DMS53 treated with DMSO at 0.1 percent for 48 hours (cell line): ENCODE data around the gene FOXP1.

Experiments used
- DNase-seq: peaks from one replicate; lab custom pipeline; 2025; ENCODE audit not compliant: unreplicated experiment; lab: John Stamatoyannopoulos, UW

The FOXP1 gene

DNA sequence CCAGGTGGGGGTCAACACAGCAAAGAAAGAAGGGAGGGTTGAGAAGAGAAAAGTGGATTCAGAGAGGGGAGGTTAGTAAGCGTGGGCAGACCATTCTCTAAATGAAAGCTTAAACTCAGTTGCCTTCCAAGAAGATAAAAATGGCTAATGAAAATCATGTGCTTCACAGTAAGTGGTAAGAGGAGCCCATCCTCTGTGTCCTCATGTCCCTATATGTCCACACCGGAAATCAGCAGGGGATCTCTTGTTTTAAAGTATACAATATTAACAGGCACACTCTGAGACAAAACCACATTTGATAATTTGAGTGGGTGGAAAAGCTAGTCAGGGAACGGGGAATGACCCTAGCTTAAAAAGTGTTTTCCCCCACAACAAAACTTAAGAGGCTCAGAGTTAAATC lies 4.4 kb upstream of the FOXP1 start:
- no peak for DNase-seq

DNA sequence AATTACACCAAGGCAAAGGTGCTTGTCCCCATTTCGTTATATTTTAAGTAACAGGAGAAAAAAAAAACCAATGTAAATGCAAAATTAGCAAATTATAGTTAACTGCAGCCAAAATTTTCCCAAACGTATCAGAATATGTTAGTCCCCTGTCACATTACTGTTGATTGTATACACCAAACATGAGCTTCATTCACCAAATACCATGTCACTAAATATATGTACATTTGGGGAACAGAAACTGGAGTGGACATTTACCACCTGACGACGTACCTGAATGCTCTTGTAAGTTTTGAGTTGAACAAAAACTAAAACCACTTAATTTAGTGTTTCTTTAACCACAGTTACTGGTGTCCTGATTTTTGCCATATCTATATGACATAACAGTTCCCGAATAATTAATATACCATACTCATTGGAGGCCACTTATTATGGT lies 3.3 kb upstream of the FOXP1 start:
- DNase-seq, result no peak

DNA sequence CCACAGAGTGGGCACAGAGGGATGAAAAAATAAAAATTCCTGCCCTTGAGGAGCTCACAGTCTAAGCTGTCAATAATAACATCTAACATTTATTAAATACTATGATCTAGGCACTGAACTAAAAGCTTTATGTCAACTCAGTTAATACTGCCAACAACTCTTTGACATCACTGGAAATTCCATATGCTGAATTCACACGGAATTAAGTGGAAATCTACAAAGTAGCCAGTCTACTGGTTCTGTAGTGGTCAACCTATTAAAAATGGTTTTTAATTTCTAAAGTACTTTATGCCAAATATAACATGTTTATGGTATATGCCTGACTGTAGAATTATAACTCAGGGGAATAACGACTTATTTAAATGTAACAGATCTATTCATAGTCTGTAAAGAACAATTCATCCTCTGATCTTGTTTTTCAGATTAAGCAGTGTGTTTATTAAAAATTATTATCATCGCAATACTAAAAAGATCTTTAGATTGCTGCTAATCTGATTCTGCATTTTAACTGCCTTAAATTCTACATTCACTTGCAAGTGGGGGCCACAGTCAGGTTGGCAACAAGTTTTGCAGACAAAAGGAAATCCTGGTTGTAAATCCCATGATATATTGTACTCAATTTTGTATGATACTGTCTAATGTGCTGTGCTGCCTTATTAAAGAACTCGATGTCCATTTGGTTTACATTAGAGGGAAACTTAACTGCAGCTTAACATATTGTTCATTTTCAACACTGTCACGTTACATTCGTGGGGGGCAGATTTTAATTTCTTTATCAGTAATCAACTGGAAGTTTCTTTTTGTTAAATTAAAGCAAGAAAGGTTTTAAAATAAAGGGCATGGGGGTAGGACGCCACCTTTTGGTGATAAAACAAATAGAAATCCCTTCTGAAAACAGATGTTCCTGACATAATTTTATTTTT lies 2.6 kb upstream of the FOXP1 start:
- no peak for DNase-seq

DNA sequence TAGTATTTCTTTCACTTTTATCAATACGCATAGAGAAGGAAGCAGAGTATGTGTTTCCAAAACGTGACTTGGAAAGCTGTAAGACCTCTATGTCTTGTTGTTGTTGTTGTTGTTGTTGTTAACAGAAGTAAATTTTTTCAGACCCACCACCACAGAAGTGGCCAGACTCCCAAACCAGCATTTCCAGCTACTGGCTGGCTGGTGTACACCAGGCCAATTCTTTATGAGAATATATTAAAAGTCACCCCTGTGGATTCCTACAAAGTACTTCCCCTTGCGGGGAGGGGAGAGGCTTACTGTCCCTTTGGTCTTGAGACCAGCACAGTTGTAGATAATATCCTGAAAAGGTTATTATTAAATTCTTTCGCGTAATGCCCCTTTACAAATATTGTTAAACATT lies 1.6 kb upstream of the FOXP1 start:
- no peak for DNase-seq

DNA sequence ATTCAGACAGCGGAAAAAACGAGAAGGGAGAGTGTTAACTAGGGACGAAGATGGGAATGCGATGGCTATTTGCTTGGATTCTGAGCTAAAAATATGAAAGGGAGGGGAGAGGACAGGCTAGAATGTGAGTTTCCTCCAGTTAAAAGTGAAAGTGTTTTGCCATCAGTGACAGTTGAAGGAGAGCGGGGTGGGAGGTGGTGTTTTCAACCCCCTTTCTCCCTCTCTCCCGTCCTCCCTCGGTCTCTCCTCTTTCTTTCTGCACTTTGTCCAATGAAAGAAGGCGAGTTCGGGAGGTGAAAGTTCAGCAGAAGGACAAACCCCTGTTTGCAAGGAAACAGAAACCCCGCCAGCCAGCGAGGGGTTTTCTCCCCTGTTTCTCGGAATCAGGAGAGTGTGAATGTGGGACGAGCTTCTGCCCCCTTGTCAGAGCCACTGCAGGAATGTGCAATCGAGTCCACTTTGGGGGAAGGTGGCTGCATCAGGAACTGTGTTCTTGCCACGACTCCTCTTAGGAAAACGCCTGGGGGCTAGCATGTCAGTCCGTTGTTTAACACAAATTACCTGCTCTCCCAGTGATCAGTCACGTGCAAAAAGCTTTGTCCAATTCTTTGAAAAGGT lies 975 bp upstream of the FOXP1 start:
- no peak for DNase-seq

DNA sequence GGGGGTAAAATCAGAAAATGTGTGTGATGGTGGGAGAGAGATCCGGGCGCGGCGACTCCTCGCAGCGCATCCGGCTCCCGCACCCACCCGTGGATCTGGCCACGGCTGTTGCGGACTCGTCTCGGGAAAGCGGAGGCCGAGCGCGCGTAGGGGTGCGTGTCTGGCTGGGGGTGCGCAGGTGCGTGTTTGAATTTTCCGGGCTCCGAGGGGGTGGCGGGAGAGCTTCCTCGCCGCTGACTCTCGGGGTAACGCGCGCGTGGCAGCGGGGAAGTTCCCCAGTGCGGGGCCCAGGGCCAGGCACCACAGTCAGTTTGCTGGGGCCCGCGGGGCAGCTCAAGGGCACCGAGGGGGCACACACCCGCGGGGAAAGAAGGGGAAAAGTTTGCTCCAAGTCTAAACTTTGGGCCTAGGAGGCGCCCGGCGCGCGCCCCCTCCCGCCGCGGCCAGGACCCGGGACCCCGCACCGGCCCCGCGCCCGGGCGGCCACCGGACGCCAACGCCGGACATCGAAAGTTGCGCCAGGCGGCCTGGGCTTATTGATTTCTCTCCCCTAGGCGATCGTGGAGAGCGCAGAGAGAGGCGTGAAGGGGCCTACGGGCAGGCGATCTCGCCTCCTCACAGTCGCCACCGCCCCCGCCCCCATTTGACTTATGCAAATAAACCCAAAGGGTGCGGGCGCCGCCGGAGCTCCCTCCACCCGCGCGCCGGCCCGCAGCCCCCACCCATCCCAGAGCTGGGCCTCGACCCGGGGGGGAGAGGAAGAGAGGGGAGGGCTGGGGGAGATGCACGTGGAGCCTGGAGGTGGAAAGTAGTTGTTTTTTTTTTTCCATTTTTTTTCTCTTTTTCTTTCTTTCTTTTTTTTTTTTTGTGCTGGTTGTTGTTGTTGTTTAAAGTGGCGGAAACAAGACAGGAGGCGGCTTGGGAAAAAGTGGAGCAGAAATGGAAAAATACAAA lies 639 bp downstream of the FOXP1 start:
- no peak for DNase-seq

DNA sequence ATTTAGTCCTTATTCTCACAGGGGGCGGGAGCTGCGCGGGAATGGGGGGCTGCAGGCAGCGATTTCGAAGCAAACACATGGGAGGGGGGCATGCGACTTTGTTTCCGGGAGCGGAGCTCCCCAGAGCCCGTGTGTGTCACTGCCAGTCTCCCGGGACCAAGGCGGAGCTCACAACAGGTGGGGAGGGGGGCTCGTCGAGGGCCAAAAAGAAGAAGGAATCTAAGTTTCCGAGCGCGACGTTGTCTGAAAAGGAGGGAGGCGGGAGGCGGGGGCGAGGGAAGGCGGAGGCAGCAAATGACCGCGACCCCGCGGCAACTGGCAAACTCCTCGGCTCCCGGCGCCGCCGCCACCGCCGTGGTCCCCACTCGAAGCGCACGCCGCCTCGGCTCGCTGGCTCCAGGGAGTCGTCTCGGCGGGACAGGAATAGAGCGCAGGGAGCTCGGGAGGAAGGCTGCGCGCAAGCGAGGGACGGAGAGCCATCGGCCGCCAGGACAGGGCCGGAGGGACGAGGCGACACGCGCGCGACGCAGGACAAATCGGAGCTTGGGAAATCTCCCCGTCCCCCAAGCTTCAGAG lies 1.4 kb downstream of the FOXP1 start:
- DNase-seq, result no peak

DNA sequence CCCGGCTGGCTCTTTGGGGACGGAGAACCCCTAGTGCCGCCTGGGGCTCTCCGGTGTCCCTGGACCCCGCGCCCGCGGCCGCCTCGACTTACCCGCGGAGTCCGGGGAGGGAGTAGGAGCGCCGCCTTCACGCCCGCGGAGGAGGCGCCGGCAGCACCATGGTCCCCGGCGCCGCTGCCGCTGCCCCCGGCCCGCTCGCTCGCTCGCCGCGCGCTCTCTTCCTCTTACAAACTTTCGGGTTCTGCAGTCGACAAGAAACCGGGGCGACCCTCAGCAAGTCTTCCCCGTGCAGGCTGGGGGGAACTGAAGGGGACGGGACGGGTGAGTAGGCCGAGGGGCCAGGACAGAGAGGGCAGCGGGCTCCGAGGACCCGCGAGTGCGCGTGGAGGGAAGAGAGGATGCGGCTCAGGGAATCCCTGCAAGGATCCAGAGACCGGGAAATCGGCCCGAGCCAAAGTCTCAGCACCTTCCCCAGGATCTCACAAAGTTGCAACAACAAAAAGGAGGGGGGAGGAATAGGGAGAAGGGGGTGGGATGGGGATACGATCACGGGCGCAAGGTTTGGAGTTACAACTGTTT lies 2.0 kb downstream of the FOXP1 start:
- no peak for DNase-seq

DNA sequence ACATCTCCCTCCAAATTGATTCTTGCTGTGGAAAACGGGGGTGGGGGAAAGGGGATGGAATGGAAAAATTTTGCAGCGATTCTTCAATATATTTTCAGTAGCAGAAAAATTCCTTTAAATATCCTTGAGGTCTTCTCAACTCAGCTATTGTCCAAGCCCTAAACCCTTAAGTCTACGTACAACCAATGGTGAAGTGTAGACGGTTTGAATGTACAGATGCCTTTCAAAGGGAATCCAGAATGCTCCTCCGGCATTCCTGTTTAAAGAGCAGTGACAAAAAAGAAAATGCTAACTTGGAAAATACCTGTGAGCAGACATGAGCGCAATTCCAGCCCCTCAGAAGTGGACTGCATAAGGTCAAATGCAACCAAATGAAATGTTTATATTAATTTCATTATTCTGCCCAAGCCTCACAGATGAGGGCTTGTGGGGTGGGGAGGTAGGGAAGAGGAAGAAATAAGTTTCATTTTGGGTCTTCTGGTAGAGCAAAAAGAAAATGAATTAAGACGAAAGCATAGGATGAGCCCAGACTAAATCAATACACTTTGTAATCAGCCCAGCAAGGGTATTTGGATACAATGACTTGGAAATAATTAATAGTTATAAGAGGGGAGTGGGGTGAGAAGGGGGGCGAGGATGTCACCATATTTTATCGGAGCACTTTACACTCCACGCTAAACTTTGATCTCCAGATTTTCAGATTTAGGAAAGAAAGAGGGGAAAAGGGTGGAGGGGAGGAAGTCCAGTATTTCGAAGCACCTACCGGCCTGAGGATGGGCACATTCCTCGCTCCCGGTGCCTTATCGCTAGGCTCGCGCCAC lies 2.7 kb downstream of the FOXP1 start:
- DNase-seq, result no peak

DNA sequence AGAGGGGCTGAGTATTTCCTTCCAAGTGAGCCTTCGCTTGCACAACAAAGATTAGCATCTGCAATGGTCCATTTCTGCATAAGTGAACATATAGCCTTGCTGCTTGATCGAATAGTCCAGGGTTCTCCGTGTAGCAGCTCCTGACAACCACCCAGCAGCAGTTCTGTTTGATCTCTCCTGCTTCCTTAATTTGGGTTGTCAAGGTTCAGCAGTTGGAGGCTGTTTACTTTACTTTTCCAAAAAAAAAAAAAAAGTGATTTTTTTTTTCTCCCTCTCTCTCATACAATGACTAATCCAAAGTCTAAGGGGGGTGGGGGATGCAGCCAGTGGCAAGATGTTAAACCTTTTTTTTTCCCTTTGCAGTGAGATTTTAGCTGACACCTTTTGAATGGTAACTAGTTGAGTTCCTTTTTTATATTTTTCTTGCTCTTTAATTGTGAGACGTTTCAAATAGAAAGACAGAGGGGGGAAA lies 3.6 kb downstream of the FOXP1 start:
- no peak for DNase-seq

DNA sequence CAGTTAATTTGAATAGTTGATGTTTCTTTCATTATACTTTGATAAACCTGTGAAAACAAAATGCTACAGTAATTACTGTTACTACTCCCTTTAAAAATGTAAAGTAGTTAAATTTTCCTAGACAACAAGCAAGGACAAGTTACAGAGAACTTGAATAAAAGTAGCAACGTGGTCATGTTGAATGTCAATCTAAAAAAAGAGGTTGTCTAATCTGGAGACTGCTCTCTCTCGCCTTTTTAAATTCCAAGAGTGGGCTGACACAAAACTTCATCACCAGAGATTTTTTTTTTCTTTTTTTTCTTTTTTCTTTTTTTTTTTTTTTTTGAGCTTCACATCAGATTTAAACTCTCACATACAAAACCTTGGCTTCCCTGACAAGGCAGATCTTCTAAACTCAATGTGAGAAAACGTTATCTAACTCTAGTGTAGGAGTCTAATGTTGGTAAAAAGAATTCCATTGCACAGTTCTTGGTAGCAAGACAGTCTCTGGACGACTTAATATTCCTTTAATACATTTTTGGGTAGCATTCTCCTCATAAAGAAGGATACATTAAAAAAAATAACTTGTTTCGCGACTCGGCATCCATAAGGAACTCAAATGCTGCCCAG lies 4.1 kb downstream of the FOXP1 start:
- no peak for DNase-seq

DNA sequence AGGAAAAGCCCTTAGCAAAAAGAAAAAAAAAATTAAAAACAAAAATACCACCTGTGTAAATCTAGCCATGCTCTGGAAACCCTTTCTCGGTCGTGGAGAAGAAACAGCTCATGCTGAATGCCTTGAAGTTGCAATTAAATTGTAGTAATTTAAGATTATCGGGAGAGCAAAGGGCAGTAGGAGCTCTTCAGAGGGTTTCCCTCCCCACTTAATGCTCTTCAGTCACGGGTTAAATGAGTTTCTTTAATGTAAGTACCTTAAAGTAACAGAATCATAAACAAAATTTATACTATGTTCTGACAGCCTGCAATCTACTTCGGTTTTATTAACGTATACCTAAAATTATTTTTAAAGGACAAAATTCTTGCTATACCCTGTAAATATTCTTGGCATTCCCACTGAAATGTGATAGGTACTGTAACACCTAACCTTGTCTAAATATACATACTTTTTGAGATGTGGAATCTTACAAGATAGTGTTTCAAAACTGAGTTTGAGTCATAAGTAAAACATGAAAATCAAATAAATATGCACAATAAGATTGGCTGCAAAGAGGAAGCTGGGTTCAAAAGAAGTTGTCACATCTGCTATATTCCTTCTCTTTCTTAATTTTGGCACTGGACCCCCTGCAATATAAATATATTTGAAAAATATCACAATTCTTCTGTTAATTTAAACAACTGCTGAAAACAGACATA lies 5.3 kb downstream of the FOXP1 start:
- no peak for DNase-seq

DNA sequence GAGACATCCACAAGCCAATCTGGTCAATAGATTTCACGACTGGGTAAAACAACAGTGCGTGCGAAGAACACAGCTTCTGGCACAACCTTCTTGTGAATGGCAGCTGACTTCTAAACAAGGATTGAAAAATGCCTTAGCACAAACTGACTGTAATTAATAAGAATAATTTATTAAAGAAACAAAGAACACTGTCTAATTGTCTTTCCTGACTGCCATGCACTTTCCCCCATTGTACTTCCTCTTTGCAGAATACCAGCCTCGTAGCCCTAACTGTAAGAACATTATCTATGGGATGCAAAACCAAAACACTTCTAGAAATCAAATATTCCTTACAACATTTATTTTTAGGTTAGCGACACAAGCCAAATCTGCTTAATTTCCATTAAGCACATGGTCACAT lies 6.5 kb downstream of the FOXP1 start:
- no peak for DNase-seq

DNA sequence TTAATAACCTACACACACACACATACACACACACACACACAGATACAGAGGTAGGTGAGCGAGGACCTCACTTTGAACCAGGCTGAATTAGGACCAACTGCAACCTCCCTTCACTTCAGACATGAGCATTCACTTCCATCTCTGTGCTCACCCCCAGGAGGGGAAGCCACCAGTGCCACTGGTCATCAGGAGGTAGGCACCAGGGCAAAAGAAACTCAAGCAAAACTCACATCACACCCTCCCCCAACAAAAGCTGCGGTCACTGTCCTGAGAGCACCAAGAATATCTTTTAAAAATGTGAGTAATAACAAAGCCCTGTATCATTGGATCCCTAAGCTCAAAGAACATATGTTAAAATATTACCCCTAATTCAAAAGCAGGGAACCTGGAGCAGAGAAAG lies 8.1 kb downstream of the FOXP1 start:
- no peak for DNase-seq

DNA sequence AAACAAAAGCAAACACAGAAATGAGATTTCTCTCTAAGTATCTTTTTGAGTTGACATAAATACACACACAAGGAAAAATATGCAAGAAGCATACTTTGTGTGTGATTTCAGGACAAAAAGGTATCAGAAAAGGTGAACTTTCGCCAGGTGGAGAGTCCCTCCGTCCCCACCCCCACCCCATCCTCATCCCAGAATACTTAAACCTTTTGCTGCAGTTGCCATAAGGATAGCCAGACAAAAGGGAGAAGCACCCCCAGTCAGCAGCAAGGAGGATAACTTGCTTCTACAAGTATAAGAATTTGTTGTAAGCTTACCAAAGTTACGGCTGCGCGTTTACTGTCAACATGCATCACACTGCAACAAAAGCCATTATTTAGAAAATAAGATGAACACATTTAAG lies 10.3 kb downstream of the FOXP1 start:
- no peak for DNase-seq

DNA sequence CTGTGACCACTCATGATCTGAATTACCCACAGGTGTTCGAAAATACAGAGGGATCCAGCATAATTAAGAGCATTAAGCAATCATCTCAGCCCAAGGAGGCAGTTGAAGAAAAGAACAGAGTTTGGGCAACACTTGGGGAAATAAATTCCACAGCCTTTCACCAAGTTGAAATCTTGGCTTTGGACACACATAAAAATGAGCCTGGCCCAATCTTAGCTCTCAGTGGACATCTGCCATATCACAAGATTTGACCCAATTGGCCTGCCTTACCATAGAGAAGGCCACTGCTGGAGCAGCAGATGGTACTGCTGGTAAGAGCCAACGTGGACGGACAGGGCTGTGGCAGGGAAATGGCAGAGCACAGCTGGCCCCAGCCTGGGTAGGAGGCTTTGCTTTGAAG lies 13.0 kb downstream of the FOXP1 start:
- DNase-seq, result no peak

DNA sequence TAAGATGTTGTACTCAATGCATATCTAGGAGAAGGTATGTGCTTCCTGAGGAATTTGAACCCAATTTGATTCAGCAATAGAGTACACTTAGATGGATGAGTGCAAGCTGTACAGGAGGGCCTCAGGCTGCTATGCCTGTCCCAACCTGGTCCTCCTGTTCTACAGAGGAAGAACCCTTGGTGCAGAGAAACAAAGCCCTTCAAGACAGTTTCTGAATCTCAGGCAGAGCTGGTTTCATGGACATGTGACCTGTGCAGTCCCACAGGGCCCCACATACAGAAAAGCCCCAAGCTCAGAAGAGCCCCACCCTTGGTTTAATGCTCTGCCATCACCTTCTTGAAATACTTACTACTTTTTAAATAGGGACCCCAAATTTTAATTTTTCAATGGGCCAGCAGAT lies 15.3 kb downstream of the FOXP1 start:
- no peak for DNase-seq

DNA sequence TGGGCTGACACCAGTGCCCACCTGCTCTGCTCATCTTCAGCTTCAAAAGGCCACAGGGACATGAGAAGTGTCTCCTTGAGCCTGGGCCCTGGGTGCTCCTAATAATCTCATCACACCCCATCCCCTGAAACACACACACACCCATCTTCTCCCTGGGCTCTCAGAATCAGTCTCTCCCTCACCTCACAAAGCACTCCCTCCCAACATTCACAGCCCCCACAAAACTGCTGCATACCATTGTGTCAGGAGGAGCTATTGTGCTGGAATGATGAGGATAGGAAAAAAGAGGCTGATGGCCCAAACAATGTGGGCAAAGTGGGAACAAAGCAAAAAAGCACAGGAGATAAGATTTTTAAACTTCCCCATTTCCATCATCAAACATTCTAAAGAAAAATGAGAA lies 16.8 kb downstream of the FOXP1 start:
- DNase-seq, result no peak

DNA sequence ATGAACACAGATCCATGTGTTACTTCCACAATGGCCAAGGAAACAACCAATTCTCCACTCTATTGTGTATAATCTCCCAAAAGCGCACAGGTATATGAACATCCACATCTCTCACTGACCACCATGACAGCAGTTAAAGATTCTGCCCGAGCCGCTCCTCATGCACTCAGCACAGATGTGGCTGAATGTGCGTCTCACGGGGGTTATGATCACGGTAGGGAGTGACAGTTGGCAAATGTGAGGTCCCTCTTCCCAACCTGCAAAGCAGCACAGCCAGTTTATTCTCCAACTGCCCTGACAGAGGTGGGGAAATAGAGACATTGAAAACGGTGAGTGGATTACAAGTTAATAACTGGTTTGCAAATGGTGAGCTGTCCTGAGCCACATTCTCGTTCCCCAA lies 17.6 kb downstream of the FOXP1 start:
- no peak for DNase-seq
